A549 (cell line): Measurements from ENCODE around the gene ANKS1B. TPM values are rescaled to one million over a fixed set of nuclear protein-coding genes. Genes with fewer than 3 reads are reported as not detected.

Experiments
- ATAC-seq, 2 experiments: fragments of 200-7000 bp in 1 of 2; fragments of >200 bp in 1 of 2; cut with Nextera tagmentation in 1 of 2; cut with Tn5 transposase in 1 of 2; 3 replicates each; pipeline versions ENCODE4 v1.8.0 to v1.9.1; 2018 to 2020; ENCODE audit warnings: mild to moderate bottlenecking in 1 of 2, moderate library complexity in 1 of 2
- CTCF ChIA-PET: fragments of 300-600 bp; sonication (Branson Sonifier 250); formaldehyde crosslinking; extraction: SDS; loops from one replicate; lab custom pipeline; 2021; ENCODE audit warnings: antibody characterized with exemption, inconsistent platforms; lab: Yijun Ruan, JAX
- POLR2A ChIA-PET: fragments of 350-600 bp; formaldehyde crosslinking; extraction: SDS; loops from one replicate; lab custom pipeline; 2021; ENCODE audit warnings: antibody characterized with exemption, inconsistent platforms; lab: Yijun Ruan, JAX
- DNase-seq, 2 experiments: peaks; one replicate each; pipeline versions ENCODE4 v3.0.0 to v3.0.0-alpha.2; 2011 to 2016; ENCODE audit warnings: low read depth in 1 of 2, low spot score in 1 of 2
- FAIRE-seq: peaks from 2 replicates; lab custom pipeline; 2011; peaks lifted over from hg19 to GRCh38; lab: Jason Lieb, UNC
- H3K27ac ChIP-seq, 2 experiments: fragments of >200 bp; sonication (Bioruptor Twin); formaldehyde crosslinking; 3 replicates each; pipeline ENCODE4 v1.5.1; 2016 to 2017
- H3K4me1 ChIP-seq: fragments of >200 bp; sonication (Bioruptor Twin); formaldehyde crosslinking; 3 replicates; pipeline ENCODE4 v1.6.1; 2016
- H3K4me2 ChIP-seq: fragments of >200 bp; sonication (Bioruptor Twin); formaldehyde crosslinking; 3 replicates; pipeline ENCODE4 v1.6.1; 2016
- H3K4me3 ChIP-seq: fragments of >200 bp; sonication (Bioruptor Twin); formaldehyde crosslinking; 3 replicates; pipeline ENCODE4 v1.5.1; 2016
- H3K9me3 ChIP-seq: fragments of >200 bp; sonication (Bioruptor Twin); formaldehyde crosslinking; 3 replicates; pipeline ENCODE4 v1.6.1; 2016
- ATOH8 ChIP-seq: fragments of 250-450 bp; sonication (Bioruptor Pico); IDR thresholded peaks from 2 replicates; pipeline ENCODE4 v1.5.0; 2020; ENCODE audit warnings: low read depth, mild to moderate bottlenecking, moderate library complexity
- E2F6 ChIP-seq: IDR thresholded peaks from 2 replicates; pipeline ENCODE4 v1.6.1; 2012; ENCODE audit warnings: low read depth, borderline replicate concordance
- FOXS1 ChIP-seq: fragments of 250-450 bp; sonication (Bioruptor Pico); IDR thresholded peaks from 2 replicates; pipeline ENCODE4 v1.5.0; 2020; ENCODE audit warnings: mild to moderate bottlenecking, moderate library complexity
- HDAC2 ChIP-seq: fragments of 200-600 bp; sonication (generic); IDR thresholded peaks from 2 replicates; pipeline ENCODE4 v1.6.1; 2016
- HMGXB4 ChIP-seq: fragments of 250-450 bp; sonication (Bioruptor Pico); IDR thresholded peaks from 2 replicates; pipeline ENCODE4 v1.5.0; 2021; ENCODE audit warnings: mild to moderate bottlenecking, moderate library complexity, borderline replicate concordance
- HOXA7 ChIP-seq: fragments of 250-450 bp; sonication (Bioruptor Pico); IDR thresholded peaks from 2 replicates; pipeline ENCODE4 v1.5.0; 2020; ENCODE audit warnings: mild to moderate bottlenecking, moderate library complexity
- HOXB5 ChIP-seq: fragments of 250-450 bp; sonication (Bioruptor Pico); IDR thresholded peaks from 2 replicates; pipeline ENCODE4 v1.5.0; 2020; ENCODE audit warnings: mild to moderate bottlenecking, moderate library complexity
- JUNB ChIP-seq: fragments of >200 bp; sonication (Bioruptor Twin); formaldehyde crosslinking; IDR thresholded peaks from 2 replicates; pipeline ENCODE4 v1.6.1; 2016
- KDM1A ChIP-seq: fragments of 200-600 bp; sonication (generic); IDR thresholded peaks from 2 replicates; pipeline ENCODE4 v1.6.1; 2016; ENCODE audit warnings: low read depth, mild to moderate bottlenecking
- KDM5A ChIP-seq: fragments of 200-600 bp; sonication (generic); IDR thresholded peaks from 2 replicates; pipeline ENCODE4 v1.6.1; 2016; ENCODE audit warnings: antibody characterized with exemption, mild to moderate bottlenecking
- MAFK ChIP-seq: fragments of 450-650 bp; IDR thresholded peaks from 2 replicates; pipeline ENCODE4 v1.6.1; 2014; ENCODE audit not compliant: partially characterized antibody
- MAX ChIP-seq: IDR thresholded peaks from 2 replicates; pipeline ENCODE4 v1.6.1; 2012
- MAZ ChIP-seq: fragments of 150-350 bp; IDR thresholded peaks from 2 replicates; pipeline ENCODE4 v1.6.1; 2014; ENCODE audit warnings: antibody characterized with exemption, low read depth, low read length, borderline replicate concordance
- NPAS2 ChIP-seq: fragments of 250-450 bp; sonication (Bioruptor Pico); IDR thresholded peaks from 2 replicates; pipeline ENCODE4 v1.8.0; 2022; ENCODE audit warnings: mild to moderate bottlenecking, moderate library complexity, borderline replicate concordance
- POLR2A ChIP-seq: IDR thresholded peaks from 2 replicates; pipeline ENCODE4 v1.6.1; 2012; ENCODE audit warnings: mild to moderate bottlenecking, low read length
- RAD21 ChIP-seq, 2 experiments: fragments of >200 bp in 1 of 2; sonication (Bioruptor Twin) in 1 of 2; formaldehyde crosslinking in 1 of 2; IDR thresholded peaks in 1 of 2; conservative IDR thresholded peaks in 1 of 2; 2 replicates in 1 of 2; 3 replicates in 1 of 2; pipeline ENCODE4 v1.6.1; 2012 to 2018; ENCODE audit warnings: inconsistent platforms in 1 of 2
- RFX5 ChIP-seq: fragments of 450-650 bp; IDR thresholded peaks from 2 replicates; pipeline ENCODE4 v1.7.1; 2014; ENCODE audit warnings: antibody characterized with exemption, mild to moderate bottlenecking, moderate library complexity
- TP53 ChIP-seq: fragments of 250-450 bp; sonication (Bioruptor Pico); IDR thresholded peaks from 2 replicates; pipeline ENCODE4 v1.5.0; 2021; ENCODE audit warnings: mild to moderate bottlenecking, moderate library complexity
- USF2 ChIP-seq: fragments of 450-650 bp; IDR thresholded peaks from 2 replicates; pipeline ENCODE4 v1.6.1; 2014; ENCODE audit warnings: antibody characterized with exemption
- ZC3H11A ChIP-seq: fragments of 450-650 bp; IDR thresholded peaks from 2 replicates; pipeline ENCODE4 v1.6.1; 2014; ENCODE audit warnings: antibody characterized with exemption, mild to moderate bottlenecking
- WGBS: methylation state at CpG from one replicate; pipeline ENCODE4 v1.1.6; 2017; ENCODE audit errors: missing lambda C conversion rate; 5-methylcytosine and 5-hydroxymethylcytosine counted together
- polyA plus RNA-seq, 4 experiments: library from polyadenylated mRNA; depleted of rRNA in 3 of 4; stranded (reverse); fragments of >200 nt; fragmentation: RNase III in 1 of 4; extraction: RNeasy Plus Mini Kit Qiagen cat#74134 plus additional on column Dnase treatment in 1 of 4; gene quantifications; 2 replicates in 3 of 4; 3 replicates in 1 of 4; pipeline ENCODE4 v1.2.3, GENCODE V29; 2011 to 2017

ANKS1B gene
- polyA plus RNA-seq, 2 of the 4 experiments (the other 2 are of a cell fraction), result 1.5 to 2.2 TPM

GRCh38 chr12:99746538-99746937, 238.2 kb downstream of the ANKS1B start:
- CTCF ChIA-PET, result no interaction called here
- DNase-seq (peak in 1 of 2 experiments; percentile 3), FAIRE-seq (peak; percentile 51)

GRCh38 chr12:99745895-99746294, 238.8 kb downstream of the ANKS1B start:
- POLR2A ChIA-PET, result no interaction called here
- TF ChIP-seq ATOH8 (CRISPR knock-in tag) (no peak), NPAS2 (no peak), JUNB (no peak), TP53 (no peak), HMGXB4 (CRISPR knock-in tag) (no peak), MAFK (no peak), HOXB5 (CRISPR knock-in tag) (no peak), USF2 (no peak), KDM5A (no peak), FOXS1 (no peak), POLR2A (no peak), ZC3H11A (no peak), E2F6 (no peak), MAZ (no peak), HDAC2 (no peak), HOXA7 (CRISPR knock-in tag) (no peak), KDM1A (no peak), MAX (no peak)
- H3K4me1 ChIP-seq, result no peaks in the 10 kb centered on the region
- no peak overlapping the region for H3K4me3 ChIP-seq
- no peaks in the 10 kb centered on the region for H3K9me3 ChIP-seq
- no peak overlapping the region for H3K4me2 ChIP-seq
- CTCF ChIA-PET, result no interaction called here
- ATAC-seq, result no peak
- no peak overlapping the region for H3K27ac ChIP-seq
- WGBS, result 25% methylated on average over 2 of the region's 2 CpGs
- no peak for FAIRE-seq
- DNase-seq, result no peak

More at GRCh38 chr12:99746538-99746937, 238.2 kb downstream of the ANKS1B start:
- Histone ChIP-seq H3K4me2 (no peak overlapping the region), H3K4me3 (no peak overlapping the region), H3K9me3 (no peaks in the 10 kb centered on the region), H3K4me1 (no peaks in the 10 kb centered on the region), H3K27ac (no peak overlapping the region)
- peak; percentile 39 to 64; a peak in 2 of 6 replicates for ATAC-seq
- TF ChIP-seq RFX5 (no peak), HOXA7 (CRISPR knock-in tag) (no peak), MAX (no peak), RAD21 (conservative IDR thresholded peaks at IDR 0.05 in 1 of 2, IDR thresholded peaks at IDR 0.05 in 1 of 2) (peak in 1 of 2 experiments; percentile 26; a peak in 1 of 5 replicates)
- POLR2A ChIA-PET, result no interaction called here

- 8% methylated on average over 1 of the region's 1 CpG for WGBS
- ChIA-PET CTCF (no interaction called here), POLR2A (no interaction called here)
- no peak overlapping the region for H3K4me2 ChIP-seq
- ATAC-seq, result no peak
- no peak for DNase-seq
- no peak overlapping the region for H3K4me3 ChIP-seq
- FAIRE-seq, result no peak
- H3K9me3 ChIP-seq, result no peaks in the 10 kb centered on the region
- TF ChIP-seq ZC3H11A, result no peak
- no peak overlapping the region for H3K27ac ChIP-seq
- H3K4me1 ChIP-seq, result no peaks in the 10 kb centered on the region
Measured at GRCh38 chr12:99745121-99745520, 239.6 kb downstream of the ANKS1B start.
